Parathyroid adenoma (tissue), 2 donors: ENCODE measurements around the gene KCNK3.
A peak's percentile ranks its signal among the peaks of the same experiment; 100 is the strongest.

Source experiments
- H2AFZ ChIP-seq: fragments of 300-600 bp; sonication (generic); one replicate; pipeline ENCODE4 v1.7.0; 2017; ENCODE audit warnings: antibody characterized with exemption, mild to moderate bottlenecking
- H3K27ac ChIP-seq: fragments of 300-600 bp; sonication (generic); one replicate; pipeline ENCODE4 v1.7.0; 2017
- H3K27me3 ChIP-seq: fragments of 300-600 bp; sonication (generic); one replicate; pipeline ENCODE4 v1.7.0; 2017; ENCODE audit warnings: low read length; ENCODE audit not compliant: control insufficient read depth, insufficient read depth
- H3K36me3 ChIP-seq: fragments of 300-600 bp; sonication (generic); one replicate; pipeline ENCODE4 v1.7.0; 2017; ENCODE audit warnings: low read length; ENCODE audit not compliant: control insufficient read depth, insufficient read depth
- H3K4me1 ChIP-seq: fragments of 300-600 bp; sonication (generic); one replicate; pipeline ENCODE4 v1.7.0; 2017; ENCODE audit warnings: control low read depth
- H3K4me2 ChIP-seq: fragments of 300-600 bp; sonication (generic); one replicate; pipeline ENCODE4 v1.7.0; 2017; ENCODE audit warnings: low read length
- H3K4me3 ChIP-seq: fragments of 300-600 bp; sonication (generic); one replicate; pipeline ENCODE4 v1.7.0; 2017; ENCODE audit warnings: low read depth, low read length
- H3K79me2 ChIP-seq: fragments of 300-600 bp; sonication (generic); one replicate; pipeline ENCODE4 v1.7.0; 2017; ENCODE audit warnings: control low read depth
- H3K9ac ChIP-seq: fragments of 300-600 bp; sonication (generic); one replicate; pipeline ENCODE4 v1.7.0; 2017; ENCODE audit warnings: mild to moderate bottlenecking
- H3K9me3 ChIP-seq: fragments of 300-600 bp; sonication (generic); one replicate; pipeline ENCODE4 v1.7.0; 2017; ENCODE audit warnings: low read length; ENCODE audit not compliant: control insufficient read depth
- CTCF ChIP-seq: fragments of 300-600 bp; sonication (generic); IDR thresholded peaks from one replicate; pipeline ENCODE4 v1.7.0; 2017; ENCODE audit warnings: antibody characterized with exemption, mild to moderate bottlenecking
- donor health status: primary hyperparathyroidism.

The KCNK3 gene

GRCh38 chr2:26694001-26694400 lies 1.5 kb downstream of the KCNK3 start:
- H3K79me2 ChIP-seq: peaks cover 53% of the 10 kb centered on the region
- no peak for TF ChIP-seq CTCF
- no peak overlapping the region for H2AFZ ChIP-seq
- H3K4me1 ChIP-seq: peaks cover 42% of the 10 kb centered on the region
- no peaks in the 10 kb centered on the region for H3K36me3 ChIP-seq
- H3K9ac ChIP-seq: peak overlapping the region; percentile 71
- H3K4me2 ChIP-seq: peak overlapping the region; percentile 72
- H3K27me3 ChIP-seq: no peaks in the 10 kb centered on the region
- peak overlapping the region; percentile 55 for H3K4me3 ChIP-seq
- peak overlapping the region; percentile 96 for H3K27ac ChIP-seq
- H3K9me3 ChIP-seq: no peaks in the 10 kb centered on the region

- no peaks in the 10 kb centered on the region for H3K27me3 ChIP-seq
- no peaks in the 10 kb centered on the region for H3K9me3 ChIP-seq
- no peak for TF ChIP-seq CTCF
- H3K4me2 ChIP-seq: no peak overlapping the region
- H3K4me3 ChIP-seq: no peak overlapping the region
- no peak overlapping the region for H3K9ac ChIP-seq
- no peak overlapping the region for H2AFZ ChIP-seq
- peaks cover 30% of the 10 kb centered on the region for H3K4me1 ChIP-seq
- peaks cover 69% of the 10 kb centered on the region for H3K79me2 ChIP-seq
- no peaks in the 10 kb centered on the region for H3K36me3 ChIP-seq
- no peak overlapping the region for H3K27ac ChIP-seq
Observed at GRCh38 chr2:26696351-26696816, 3.9 kb downstream of the KCNK3 start.

GRCh38 chr2:26697425-26697824 lies 4.9 kb downstream of the KCNK3 start:
- TF ChIP-seq CTCF: no peak
- H3K9ac ChIP-seq: no peak overlapping the region
- H3K27me3 ChIP-seq: no peaks in the 10 kb centered on the region
- H3K4me1 ChIP-seq: peaks cover 33% of the 10 kb centered on the region
- H3K4me2 ChIP-seq: no peak overlapping the region
- no peak overlapping the region for H3K4me3 ChIP-seq
- peaks cover 72% of the 10 kb centered on the region for H3K79me2 ChIP-seq
- H3K27ac ChIP-seq: no peak overlapping the region
- H3K9me3 ChIP-seq: no peaks in the 10 kb centered on the region
- H2AFZ ChIP-seq: no peak overlapping the region
- H3K36me3 ChIP-seq: no peaks in the 10 kb centered on the region

GRCh38 chr2:26699295-26699694 lies 6.8 kb downstream of the KCNK3 start:
- no peak overlapping the region for H3K4me2 ChIP-seq
- TF ChIP-seq CTCF: no peak
- peaks cover 81% of the 10 kb centered on the region for H3K79me2 ChIP-seq
- no peaks in the 10 kb centered on the region for H3K9me3 ChIP-seq
- H3K27ac ChIP-seq: no peak overlapping the region
- H3K9ac ChIP-seq: no peak overlapping the region
- no peak overlapping the region for H2AFZ ChIP-seq
- no peaks in the 10 kb centered on the region for H3K27me3 ChIP-seq
- no peak overlapping the region for H3K4me3 ChIP-seq
- H3K36me3 ChIP-seq: no peaks in the 10 kb centered on the region
- peaks cover 31% of the 10 kb centered on the region for H3K4me1 ChIP-seq

GRCh38 chr2:26700078-26700477 lies 7.6 kb downstream of the KCNK3 start:
- H3K9me3 ChIP-seq: no peaks in the 10 kb centered on the region
- H3K36me3 ChIP-seq: no peaks in the 10 kb centered on the region
- H3K4me1 ChIP-seq: peaks cover 28% of the 10 kb centered on the region
- H3K27ac ChIP-seq: peak overlapping the region; percentile 4
- no peak overlapping the region for H3K9ac ChIP-seq
- H2AFZ ChIP-seq: no peak overlapping the region
- no peaks in the 10 kb centered on the region for H3K27me3 ChIP-seq
- H3K4me3 ChIP-seq: no peak overlapping the region
- no peak overlapping the region for H3K4me2 ChIP-seq
- H3K79me2 ChIP-seq: peaks cover 83% of the 10 kb centered on the region
- TF ChIP-seq CTCF: no peak
